H1 (cell line): ENCODE data around the gene PID1.

Source experiments
- CBX5 ChIP-seq: fragments of 300-800, 300-1000 bp; sonication (generic); IDR thresholded peaks from 2 replicates; pipeline ENCODE4 v1.7.1; 2016; ENCODE audit warnings: antibody characterized with exemption, low read length, low read depth
- CEBPB ChIP-seq: IDR thresholded peaks from 2 replicates; pipeline ENCODE4 v1.6.1; 2012; ENCODE audit warnings: low read depth, low read length
- EZH2 ChIP-seq: fragments of 200-600 bp; sonication (generic); IDR thresholded peaks from 2 replicates; pipeline ENCODE4 v1.7.1; 2012; ENCODE audit warnings: low read depth, mild to moderate bottlenecking, moderate library complexity, low read length, inconsistent platforms; ENCODE audit not compliant: severe bottlenecking
- POLR2A ChIP-seq, 2 experiments: IDR thresholded peaks; 1 replicate in 1 of 2; 2 replicates in 1 of 2; pipeline ENCODE4 v1.6.1; 2011; ENCODE audit warnings: low read depth in 2 of 2, low read length in 2 of 2, mild to moderate bottlenecking in 2 of 2; ENCODE audit errors: control extremely low read depth in 1 of 2
- RFX5 ChIP-seq: IDR thresholded peaks from 2 replicates; pipeline ENCODE4 v1.6.1; 2011; ENCODE audit warnings: low read depth, low read length, improper control_type of control experiment, borderline replicate concordance
- RXRA ChIP-seq: IDR thresholded peaks from 2 replicates; pipeline ENCODE4 v1.6.1; 2011; ENCODE audit warnings: low read depth, mild to moderate bottlenecking, low read length, moderate library complexity; ENCODE audit not compliant: insufficient read depth
- SIN3A ChIP-seq, 2 experiments: IDR thresholded peaks in 1 of 2; conservative IDR thresholded peaks in 1 of 2; 2 replicates each; pipeline ENCODE4 v1.6.1; 2011 to 2012; ENCODE audit warnings: low read length in 2 of 2, improper control_type of control experiment in 1 of 2, low read depth in 1 of 2, mild to moderate bottlenecking in 1 of 2
- SP2 ChIP-seq: IDR thresholded peaks from 2 replicates; pipeline ENCODE4 v1.6.1; 2012; ENCODE audit warnings: mild to moderate bottlenecking, low read length, inconsistent platforms
- TBP ChIP-seq: IDR thresholded peaks from 2 replicates; pipeline ENCODE4 v1.6.1; 2011; ENCODE audit warnings: low read depth, low read length, improper control_type of control experiment
- TF ChIP-seq, protein P1 (sequence below), 3 experiments: IDR thresholded peaks; 1 replicate in 2 of 3; 2 replicates in 1 of 3; pipeline versions ENCODE4 v1.5.1 to v1.6.1; 2011; ENCODE audit warnings: low read length in 3 of 3, mild to moderate bottlenecking in 3 of 3, inconsistent platforms in 2 of 3, low read depth in 1 of 3, moderate library complexity in 1 of 3; ENCODE audit not compliant: insufficient read depth in 1 of 3; ENCODE audit errors: control extremely low read depth in 1 of 3

DNA sequence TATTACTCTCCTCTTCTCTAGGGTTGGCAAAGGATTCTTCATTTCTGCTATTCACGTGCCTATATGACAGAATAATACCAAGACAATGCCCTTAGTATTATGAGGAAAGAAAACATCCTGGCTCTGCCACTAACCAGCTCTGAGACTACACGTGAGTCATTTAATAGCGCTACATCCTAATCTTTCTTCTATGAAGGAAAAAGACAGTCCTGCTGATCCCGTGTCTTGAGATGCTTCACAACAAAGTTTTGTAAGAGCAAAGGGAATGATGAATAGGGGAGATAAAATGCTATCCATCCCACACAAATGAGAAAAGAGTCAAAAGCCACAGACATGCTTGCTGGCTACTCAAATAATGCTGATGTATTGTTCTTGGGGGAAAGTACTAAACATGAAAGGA is 152.8 kb downstream of the PID1 start:
- TF ChIP-seq, protein P1, sequence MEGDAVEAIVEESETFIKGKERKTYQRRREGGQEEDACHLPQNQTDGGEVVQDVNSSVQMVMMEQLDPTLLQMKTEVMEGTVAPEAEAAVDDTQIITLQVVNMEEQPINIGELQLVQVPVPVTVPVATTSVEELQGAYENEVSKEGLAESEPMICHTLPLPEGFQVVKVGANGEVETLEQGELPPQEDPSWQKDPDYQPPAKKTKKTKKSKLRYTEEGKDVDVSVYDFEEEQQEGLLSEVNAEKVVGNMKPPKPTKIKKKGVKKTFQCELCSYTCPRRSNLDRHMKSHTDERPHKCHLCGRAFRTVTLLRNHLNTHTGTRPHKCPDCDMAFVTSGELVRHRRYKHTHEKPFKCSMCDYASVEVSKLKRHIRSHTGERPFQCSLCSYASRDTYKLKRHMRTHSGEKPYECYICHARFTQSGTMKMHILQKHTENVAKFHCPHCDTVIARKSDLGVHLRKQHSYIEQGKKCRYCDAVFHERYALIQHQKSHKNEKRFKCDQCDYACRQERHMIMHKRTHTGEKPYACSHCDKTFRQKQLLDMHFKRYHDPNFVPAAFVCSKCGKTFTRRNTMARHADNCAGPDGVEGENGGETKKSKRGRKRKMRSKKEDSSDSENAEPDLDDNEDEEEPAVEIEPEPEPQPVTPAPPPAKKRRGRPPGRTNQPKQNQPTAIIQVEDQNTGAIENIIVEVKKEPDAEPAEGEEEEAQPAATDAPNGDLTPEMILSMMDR (IDR thresholded peaks at IDR 0.05; ENCODE audit: control extremely low read depth in 1 of 3, insufficient read depth in 1 of 3, low read depth in 1 of 3, low read length in 3 of 3): no peak
- TF ChIP-seq RFX5 (no peak), EZH2 (no peak), SP2 (no peak), CBX5 (no peak), TBP (no peak), POLR2A (IDR thresholded peaks at IDR 0.05; ENCODE audit: control extremely low read depth in 1 of 2, low read depth in 2 of 2, low read length in 2 of 2) (no peak), SIN3A (conservative IDR thresholded peaks at IDR 0.05 in 1 of 2, IDR thresholded peaks at IDR 0.05 in 1 of 2; ENCODE audit: low read depth in 1 of 2, low read length in 2 of 2) (no peak), CEBPB (no peak), RXRA (no peak)
